DMS153 (cell line): ENCODE results near the gene CASP8AP2.
"Not testable (repeated sequence)": the region's sequence is repeated elsewhere in the genome, so short reads cannot be mapped to it uniquely, and the experiment has no call there.

Source experiments
- DNase-seq: peaks from one replicate; lab custom pipeline; 2025; lab: John Stamatoyannopoulos, UW

Gene CASP8AP2

GRCh38 chr6:89826029-89826528 lies 3.6 kb upstream of the CASP8AP2 start:
- no peak for DNase-seq

GRCh38 chr6:89828475-89828987 lies 1.1 kb upstream of the CASP8AP2 start:
- DNase-seq: not testable (repeated sequence)

DNA sequence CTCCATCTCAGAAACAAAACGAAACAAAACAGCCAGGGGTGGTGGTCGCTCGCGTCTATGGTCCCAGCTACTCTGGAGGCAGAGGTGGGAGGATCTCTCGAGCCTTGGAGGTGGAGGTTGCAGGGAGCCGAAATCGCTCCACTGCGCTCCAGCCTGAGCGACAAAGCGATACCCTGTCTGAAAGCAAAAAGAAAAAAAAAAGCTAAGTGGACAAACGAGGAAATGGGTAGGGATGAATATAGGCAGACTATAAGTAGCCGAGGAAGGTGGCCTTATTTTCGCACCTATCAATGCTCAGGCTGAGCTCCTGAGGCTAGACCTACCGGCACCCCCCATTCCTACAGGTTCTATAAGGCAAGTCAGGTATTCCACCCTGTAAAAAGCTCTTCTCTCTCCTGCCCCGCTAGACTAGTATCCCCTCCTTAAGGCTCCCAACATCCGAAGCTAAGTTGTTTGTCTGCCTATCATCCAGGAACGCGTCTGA lies 650 bp upstream of the CASP8AP2 start:
- DNase-seq: peak; percentile 67

DNA sequence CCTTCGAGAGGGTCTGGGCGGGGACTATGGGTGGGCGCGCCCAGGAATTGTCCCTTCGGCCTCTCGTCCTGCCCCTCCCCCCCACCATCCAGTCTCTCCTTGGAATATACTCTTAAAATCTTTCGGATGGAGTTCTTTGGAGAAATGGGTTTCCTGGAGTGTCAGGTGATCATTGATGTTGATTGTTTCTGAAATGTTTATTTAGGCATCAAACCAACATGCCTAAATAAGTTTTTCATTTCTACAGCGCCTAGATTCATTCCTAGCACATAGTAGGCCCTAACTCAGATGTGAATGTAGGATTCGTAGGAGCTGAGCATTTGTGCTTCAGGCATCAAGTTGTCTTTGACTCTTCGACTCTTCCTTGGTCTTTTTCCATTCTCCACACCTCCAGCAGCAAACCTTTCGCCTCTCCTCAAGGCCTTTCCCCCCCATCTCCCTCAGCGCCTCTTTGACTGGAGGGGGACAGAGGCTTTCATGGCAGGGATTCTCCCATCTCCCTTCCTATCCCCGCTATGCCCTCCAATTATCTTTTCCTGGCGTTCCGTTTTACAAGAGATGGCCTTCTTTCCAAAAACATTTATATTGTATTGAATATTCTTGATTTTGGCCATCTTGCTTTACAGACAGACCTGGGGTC lies 610 bp downstream of the CASP8AP2 start:
- DNase-seq: no peak

DNA sequence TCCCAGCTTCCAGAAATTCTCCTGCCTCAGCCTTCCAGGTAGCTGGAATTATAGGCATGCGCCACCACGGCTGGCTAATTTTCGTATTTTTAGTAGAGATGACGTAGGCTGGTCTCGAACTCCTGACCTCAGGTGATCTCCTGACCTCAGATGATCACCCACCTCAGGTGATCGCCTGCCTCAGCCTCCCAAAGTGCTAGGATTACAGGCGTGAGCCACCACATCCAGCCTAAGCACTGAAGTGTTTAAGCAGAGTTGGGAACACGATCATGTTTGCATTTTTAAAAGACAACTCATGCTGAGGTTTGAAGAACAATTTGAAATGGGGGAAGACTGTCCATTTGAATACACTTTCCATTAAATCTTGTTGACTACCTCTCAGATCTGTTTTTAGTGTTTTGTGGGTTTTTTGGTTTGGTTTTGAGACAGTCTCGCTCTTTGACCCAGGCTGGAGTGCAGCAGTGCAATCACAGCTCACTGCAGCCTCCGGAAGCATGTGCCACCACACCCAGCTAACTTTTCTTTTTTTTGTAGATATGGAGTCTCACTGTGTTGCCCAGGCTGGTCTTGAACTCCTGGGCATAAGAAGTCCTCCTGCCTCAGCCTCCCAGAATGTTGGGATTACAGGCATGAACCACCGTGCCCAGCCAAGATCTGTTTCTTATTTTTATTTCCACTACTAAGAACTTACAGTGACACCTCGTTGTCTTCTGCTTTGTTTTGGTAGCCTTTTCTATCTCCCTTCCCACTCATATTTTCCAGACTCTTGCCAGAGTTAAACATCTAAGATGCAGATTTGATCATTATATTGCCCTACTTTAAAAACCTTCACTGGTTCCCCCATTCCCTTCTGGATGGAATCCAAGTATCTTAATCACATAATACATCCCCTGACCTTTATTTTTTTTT lies 5.5 kb downstream of the CASP8AP2 start:
- no peak for DNase-seq

DNA sequence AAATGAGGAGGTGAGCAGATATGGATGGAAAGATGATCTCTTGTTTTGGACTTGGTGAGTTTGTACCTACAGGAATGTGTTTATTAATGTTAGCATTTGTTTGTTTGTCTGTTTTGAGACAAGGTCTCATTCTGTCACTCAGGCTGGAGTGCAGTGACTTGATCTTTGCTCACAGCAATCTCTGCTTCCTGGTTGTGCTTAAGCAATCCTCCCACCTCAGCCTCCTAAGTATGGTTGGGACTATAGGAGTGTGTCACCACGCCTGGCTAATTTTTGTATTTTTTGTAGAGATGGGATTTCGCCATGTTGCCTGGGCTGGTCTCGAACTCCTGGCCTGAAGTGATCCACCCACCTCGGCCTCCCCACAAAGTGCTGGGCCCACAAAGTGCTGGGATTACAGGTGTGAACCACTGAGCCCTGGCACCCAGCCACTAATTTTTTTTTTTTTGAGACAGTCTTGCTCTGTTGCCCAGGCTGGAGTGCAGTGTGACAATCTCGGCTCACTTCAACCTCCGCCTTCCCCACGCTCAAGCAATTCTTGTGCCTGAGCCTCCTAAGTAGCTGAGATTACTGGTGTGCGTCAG lies 7.1 kb downstream of the CASP8AP2 start:
- DNase-seq: no peak

GRCh38 chr6:89840538-89840937 lies 10.9 kb downstream of the CASP8AP2 start:
- no peak for DNase-seq

DNA sequence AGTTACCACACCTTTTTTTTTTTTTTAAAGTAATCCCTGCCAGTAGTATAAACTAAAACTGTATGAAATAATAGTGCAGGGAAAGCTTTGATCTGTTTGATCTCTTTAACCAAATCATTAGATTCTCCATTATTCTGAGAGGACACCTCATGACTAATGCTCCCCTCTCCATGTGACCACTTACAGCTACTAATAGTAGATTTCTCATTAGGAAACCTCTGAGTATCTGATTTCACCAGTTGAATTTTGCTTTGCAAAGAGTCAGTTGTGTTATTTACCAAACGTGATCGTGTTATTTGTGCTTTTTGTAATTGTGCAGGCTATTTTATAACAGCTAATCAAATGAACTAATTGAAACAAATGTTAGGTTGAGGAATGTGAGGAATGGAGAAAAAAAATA lies 12.5 kb downstream of the CASP8AP2 start:
- no peak for DNase-seq

DNA sequence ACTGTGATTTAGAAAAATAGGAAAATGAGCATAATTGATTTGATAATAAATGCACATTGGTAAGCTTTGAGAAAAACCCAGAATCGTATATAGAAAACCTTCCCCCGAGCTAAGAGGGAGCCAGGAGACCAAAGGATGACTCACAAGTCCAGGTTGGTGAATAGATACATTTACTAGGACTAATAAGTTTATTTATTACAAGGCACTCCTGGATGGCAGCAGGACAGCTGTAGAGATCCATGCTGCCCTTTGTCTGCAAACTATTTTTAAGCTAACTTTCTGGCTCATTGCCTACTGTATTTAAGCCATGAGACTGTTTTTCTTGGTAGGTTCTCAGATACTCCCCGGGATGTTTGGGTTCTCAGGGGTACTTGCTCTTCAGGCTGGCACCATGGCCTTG lies 13.4 kb downstream of the CASP8AP2 start:
- DNase-seq: no peak

- DNase-seq: not testable (repeated sequence)
Measured at GRCh38 chr6:89847513-89847912, 17.8 kb downstream of the CASP8AP2 start.

DNA sequence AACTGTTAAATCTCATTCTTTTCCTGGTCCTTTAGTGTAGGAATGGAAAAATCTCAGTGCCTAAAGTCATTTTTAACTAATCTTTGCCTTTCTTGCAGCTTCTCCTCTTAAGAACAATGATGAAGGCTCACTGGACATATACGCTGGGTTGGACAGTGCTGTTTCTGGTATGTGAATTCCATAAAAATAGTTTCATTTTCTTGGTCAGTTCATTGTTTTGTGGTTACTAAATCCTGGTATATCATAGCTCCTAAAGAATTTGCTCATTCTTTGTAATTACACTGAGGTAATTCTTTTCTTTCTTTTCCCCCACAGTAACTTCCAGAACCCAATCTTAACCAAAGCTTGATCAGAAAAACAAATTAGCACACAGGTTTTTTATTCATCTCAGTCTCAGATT lies 23.4 kb downstream of the CASP8AP2 start:
- DNase-seq: no peak

GRCh38 chr6:89858041-89858440 lies 28.4 kb downstream of the CASP8AP2 start:
- no peak for DNase-seq

GRCh38 chr6:89859744-89860143 lies 30.1 kb downstream of the CASP8AP2 start:
- no peak for DNase-seq

- no peak for DNase-seq
Measured at GRCh38 chr6:89862273-89862672, 32.6 kb downstream of the CASP8AP2 start.

DNA sequence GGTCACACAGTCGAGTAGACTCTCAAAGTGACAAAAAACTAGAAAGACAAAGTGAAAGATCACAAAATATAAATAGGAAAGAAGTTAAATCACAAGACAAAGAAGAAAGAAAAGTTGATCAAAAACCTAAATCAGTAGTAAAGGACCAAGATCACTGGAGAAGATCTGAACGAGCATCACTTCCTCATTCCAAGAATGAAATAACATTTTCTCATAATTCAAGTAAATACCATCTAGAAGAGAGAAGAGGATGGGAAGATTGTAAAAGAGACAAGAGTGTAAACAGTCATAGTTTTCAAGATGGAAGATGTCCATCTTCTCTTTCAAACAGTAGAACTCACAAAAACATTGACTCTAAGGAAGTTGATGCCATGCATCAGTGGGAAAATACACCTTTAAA lies 33.0 kb downstream of the CASP8AP2 start:
- no peak for DNase-seq

GRCh38 chr6:89866024-89866678 lies 36.5 kb downstream of the CASP8AP2 start:
- DNase-seq: no peak

- no peak for DNase-seq
Measured at GRCh38 chr6:89873721-89874120, 44.0 kb downstream of the CASP8AP2 start.

DNA sequence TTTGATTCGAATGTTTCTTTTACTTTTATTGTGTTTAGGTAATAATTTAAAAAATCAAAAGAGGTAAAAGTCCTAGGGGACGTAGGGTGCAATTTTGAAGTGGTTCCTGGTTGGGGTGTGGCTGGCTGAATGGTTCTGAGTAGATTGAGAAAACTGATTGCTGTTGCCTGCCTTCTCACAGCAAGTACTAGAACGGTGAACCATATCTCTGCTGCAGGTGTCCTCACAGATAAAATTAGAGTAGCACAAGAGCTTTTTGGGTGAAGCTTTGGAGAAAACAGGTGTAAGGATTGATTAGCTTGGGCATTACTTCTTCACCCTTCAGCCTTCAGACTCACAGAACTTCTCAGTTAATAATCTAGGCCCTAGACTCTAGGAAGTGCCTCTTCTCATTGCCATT lies 44.8 kb downstream of the CASP8AP2 start:
- DNase-seq: no peak

DNA sequence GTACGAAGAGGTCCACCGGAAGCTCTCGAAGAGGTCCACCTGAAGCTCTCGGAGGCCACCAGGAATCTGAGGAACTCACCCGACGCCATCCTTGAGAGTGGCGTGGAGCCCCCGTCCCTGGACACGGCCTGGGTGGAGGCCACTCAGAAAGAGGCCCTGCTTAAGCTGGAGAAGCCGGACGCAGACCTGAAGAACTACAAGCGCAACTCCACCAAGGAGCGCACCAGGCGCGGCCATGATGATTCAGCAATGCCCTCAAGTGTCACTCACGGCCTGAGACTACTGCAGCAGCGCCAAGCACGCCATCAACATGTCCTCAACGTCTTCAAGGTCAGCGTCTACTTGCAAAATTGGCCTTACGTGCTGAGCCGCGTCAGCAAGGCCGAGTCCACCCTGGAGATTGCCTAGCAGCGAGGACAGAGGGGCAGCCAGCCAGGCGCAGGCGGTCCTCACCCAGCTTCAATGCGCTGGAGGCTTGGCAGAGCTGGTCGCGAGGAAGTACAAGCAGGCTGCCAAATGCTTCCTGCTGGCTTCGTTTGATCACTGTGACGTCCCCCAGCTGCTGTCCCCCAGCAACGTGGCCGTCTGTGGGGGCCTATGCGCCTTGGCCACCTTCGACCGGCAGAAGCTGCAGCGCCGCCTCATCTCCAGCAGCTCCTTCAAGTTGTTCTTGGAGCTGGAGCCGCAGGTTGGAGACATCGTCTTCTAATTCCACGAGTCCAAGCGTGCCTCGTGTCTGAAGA lies 56.9 kb downstream of the CASP8AP2 start:
- DNase-seq: no peak

- no peak for DNase-seq
Measured at GRCh38 chr6:89887452-89888137, 57.9 kb downstream of the CASP8AP2 start.

DNA sequence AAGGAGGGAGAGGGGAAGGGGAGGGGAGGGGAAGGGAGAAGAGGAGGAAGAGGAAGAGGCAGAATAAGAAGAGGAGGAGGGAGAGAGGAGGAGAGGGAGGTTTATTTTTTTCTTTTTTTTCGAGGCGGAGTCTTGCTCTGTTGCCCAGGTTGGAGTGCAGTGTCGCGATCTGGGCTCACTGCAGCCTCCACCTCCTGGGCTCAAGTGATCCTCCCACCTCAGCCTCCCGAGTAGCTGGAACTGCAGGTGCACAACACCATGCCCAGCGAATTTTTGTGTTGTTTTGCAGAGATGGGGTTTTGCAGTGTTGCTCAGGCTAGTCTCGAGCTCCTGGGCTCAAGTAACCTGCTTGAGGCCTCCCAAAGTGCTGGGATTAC lies 58.4 kb downstream of the CASP8AP2 start:
- DNase-seq: no peak
